Smooth muscle cell (in vitro differentiated cells): ENCODE data around the gene OFD1. TPM values are rescaled to one million over a fixed set of nuclear protein-coding genes. Genes with fewer than 3 reads are reported as not detected.

ENCODE experiments used
- DNase-seq: peaks from one replicate; lab custom pipeline; 2025; ENCODE audit not compliant: unreplicated experiment; lab: John Stamatoyannopoulos, UW
- H2AFZ ChIP-seq: fragments of 200-600 bp; sonication (generic); 2 replicates; pipeline ENCODE4 v1.6.0; 2016; ENCODE audit warnings: antibody characterized with exemption, low read depth, mild to moderate bottlenecking
- H3F3A ChIP-seq: fragments of 200-600 bp; sonication (generic); 2 replicates; pipeline ENCODE4 v1.6.0; 2017; ENCODE audit warnings: antibody characterized with exemption, low read depth
- H3K27ac ChIP-seq: fragments of 200-600 bp; sonication (generic); 2 replicates; pipeline ENCODE4 v1.5.1; 2016; ENCODE audit warnings: low read depth, mild to moderate bottlenecking
- H3K27me3 ChIP-seq: fragments of 200-600 bp; sonication (generic); 2 replicates; pipeline ENCODE4 v1.6.1; 2016; ENCODE audit warnings: low read depth, mild to moderate bottlenecking
- H3K36me3 ChIP-seq: fragments of 200-600 bp; sonication (generic); 2 replicates; pipeline ENCODE4 v1.5.1; 2016; ENCODE audit warnings: low read depth
- H3K4me1 ChIP-seq: fragments of 200-600 bp; sonication (generic); 2 replicates; pipeline ENCODE4 v1.5.1; 2016; ENCODE audit warnings: low read depth
- H3K4me2 ChIP-seq: fragments of 200-600 bp; sonication (generic); 2 replicates; pipeline ENCODE4 v1.6.0; 2016; ENCODE audit warnings: mild to moderate bottlenecking
- H3K4me3 ChIP-seq: fragments of 200-600 bp; sonication (generic); 2 replicates; pipeline ENCODE4 v1.5.1; 2016; ENCODE audit warnings: mild to moderate bottlenecking
- H3K79me2 ChIP-seq: fragments of 200-600 bp; sonication (generic); 2 replicates; pipeline ENCODE4 v1.6.0; 2016; ENCODE audit warnings: low read depth, mild to moderate bottlenecking
- H3K9ac ChIP-seq: fragments of 200-600 bp; sonication (generic); 2 replicates; pipeline ENCODE4 v1.6.0; 2016; ENCODE audit warnings: low read depth
- H3K9me3 ChIP-seq: fragments of 200-600 bp; sonication (generic); replicated peaks from 2 replicates; pipeline ENCODE4 v1.5.1; 2016; ENCODE audit warnings: low read depth
- H4K20me1 ChIP-seq: fragments of 200-600 bp; sonication (generic); 2 replicates; pipeline ENCODE4 v1.6.0; 2016; ENCODE audit warnings: low read depth
- CTCF ChIP-seq: fragments of 200-600 bp; sonication (generic); IDR thresholded peaks from 2 replicates; pipeline ENCODE4 v1.5.1; 2017; ENCODE audit warnings: borderline replicate concordance, mild to moderate bottlenecking, antibody characterized with exemption; ENCODE audit not compliant: insufficient read depth, poor library complexity, severe bottlenecking
- WGBS: methylation state at CpG from one replicate; pipeline ENCODE4 v1.1.7; 2016; ENCODE audit warnings: low lambda C conversion rate; 5-methylcytosine and 5-hydroxymethylcytosine counted together
- polyA plus RNA-seq: library from polyadenylated mRNA; unstranded; fragments of >200 nt; fragmentation: Nextera tagmentation; extraction: Ambion mirVana; gene quantifications from 2 replicates; pipeline ENCODE4 v1.2.1, GENCODE V29; 2016
- total RNA-seq: library from RNA; depleted of rRNA; stranded (reverse); fragments of >200 nt; gene quantifications from 2 replicates; pipeline ENCODE4 v1.2.3, GENCODE V29; 2014

Gene OFD1
- total and polyA plus RNA-seq, 2 experiments from 2014 or later = 12.5 to 14.4 TPM

DNA sequence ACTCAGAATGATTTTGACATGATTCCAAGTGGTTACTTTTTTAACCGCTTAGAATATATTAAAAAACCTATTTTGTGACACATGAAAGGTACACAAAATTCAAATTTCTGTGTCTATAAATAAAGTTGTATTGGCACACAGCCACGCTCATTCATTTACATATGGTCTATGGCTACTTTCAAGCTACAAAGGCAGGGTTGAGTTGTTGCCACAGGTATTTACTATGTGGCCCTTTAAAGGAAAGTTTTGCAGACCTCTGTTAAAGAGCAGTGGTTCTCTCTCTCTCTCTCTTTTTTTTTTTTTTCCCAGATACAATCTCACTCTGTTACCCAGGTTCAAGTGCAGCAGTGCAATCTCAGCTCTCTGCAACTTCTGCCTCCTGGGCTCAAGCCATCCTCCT, 59.3 kb downstream of the OFD1 start:
- Histone ChIP-seq H4K20me1 (no peaks in the 10 kb centered on the region), H3K36me3 (no peaks in the 10 kb centered on the region), H3K79me2 (no peaks in the 10 kb centered on the region), H3K27ac (no peak overlapping the region), H3K4me1 (no peaks in the 10 kb centered on the region), H3K9ac (no peak overlapping the region), H3F3A (no peaks in the 10 kb centered on the region), H2AFZ (no peak overlapping the region), H3K9me3 (no peaks in the 10 kb centered on the region), H3K4me2 (no peak overlapping the region), H3K4me3 (no peak overlapping the region), H3K27me3 (no peaks in the 10 kb centered on the region)
- no peak for TF ChIP-seq CTCF
- DNase-seq = no peak
- 71% methylated on average over 2 of the region's 2 CpGs for WGBS

DNA sequence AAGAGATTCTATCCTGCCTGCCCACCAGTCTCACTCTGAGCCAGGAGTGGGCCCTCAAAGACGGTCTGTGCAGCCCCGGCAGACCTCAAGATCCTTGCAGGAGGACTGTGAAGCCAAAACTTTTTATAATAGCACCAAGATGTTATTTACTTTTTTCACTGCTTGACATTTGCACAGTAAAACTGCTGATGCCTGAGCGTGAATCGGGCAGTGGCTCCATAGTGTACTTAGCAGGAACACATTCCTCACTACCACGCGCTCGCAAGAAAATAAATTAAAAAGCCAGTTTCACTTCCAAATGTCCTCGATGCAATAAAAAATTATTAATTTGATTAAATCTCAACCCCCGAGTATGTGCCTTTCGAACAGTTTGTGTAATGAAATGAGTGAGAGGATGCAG, 59.9 kb downstream of the OFD1 start:
- Histone ChIP-seq H3K27me3 (no peaks in the 10 kb centered on the region), H3K9ac (no peak overlapping the region), H3K27ac (no peak overlapping the region), H3K79me2 (no peaks in the 10 kb centered on the region), H3K9me3 (no peaks in the 10 kb centered on the region), H3K4me1 (no peaks in the 10 kb centered on the region), H3K36me3 (no peaks in the 10 kb centered on the region), H3F3A (no peaks in the 10 kb centered on the region), H4K20me1 (no peaks in the 10 kb centered on the region), H3K4me2 (no peak overlapping the region), H3K4me3 (no peak overlapping the region), H2AFZ (no peak overlapping the region)
- TF ChIP-seq CTCF = no peak
- DNase-seq = no peak
- WGBS = 88% methylated on average over 10 of the region's 10 CpGs

- no peaks in the 10 kb centered on the region for H3K36me3 ChIP-seq
- DNase-seq = no peak
- WGBS = 77% methylated on average over 4 of the region's 4 CpGs
- H4K20me1 ChIP-seq = no peaks in the 10 kb centered on the region
- H3F3A ChIP-seq = no peaks in the 10 kb centered on the region
- no peaks in the 10 kb centered on the region for H3K79me2 ChIP-seq
- no peaks in the 10 kb centered on the region for H3K4me1 ChIP-seq
- H3K27me3 ChIP-seq = no peaks in the 10 kb centered on the region
- no peak overlapping the region for H3K4me3 ChIP-seq
- no peaks in the 10 kb centered on the region for H3K9me3 ChIP-seq
- no peak overlapping the region for H2AFZ ChIP-seq
- H3K27ac ChIP-seq = no peak overlapping the region
- H3K4me2 ChIP-seq = no peak overlapping the region
- no peak overlapping the region for H3K9ac ChIP-seq
- no peak for TF ChIP-seq CTCF
These were observed 63.0 kb downstream of the OFD1 start for GRCh38 chrX:13797512-13797911.

GRCh38 chrX:13798184-13798583, 63.6 kb downstream of the OFD1 start:
- no peaks in the 10 kb centered on the region for H3K9me3 ChIP-seq
- H3K27me3 ChIP-seq = no peaks in the 10 kb centered on the region
- no peaks in the 10 kb centered on the region for H3F3A ChIP-seq
- no peaks in the 10 kb centered on the region for H4K20me1 ChIP-seq
- no peaks in the 10 kb centered on the region for H3K79me2 ChIP-seq
- no peaks in the 10 kb centered on the region for H3K4me1 ChIP-seq
- H3K9ac ChIP-seq = no peak overlapping the region
- no peak for TF ChIP-seq CTCF
- no peak overlapping the region for H2AFZ ChIP-seq
- WGBS = 94% methylated on average over 4 of the region's 4 CpGs
- no peak overlapping the region for H3K27ac ChIP-seq
- H3K4me3 ChIP-seq = no peak overlapping the region
- no peak for DNase-seq
- H3K36me3 ChIP-seq = no peaks in the 10 kb centered on the region
- no peak overlapping the region for H3K4me2 ChIP-seq
